Gastroesophageal sphincter (tissue), 3 donors: ENCODE data around the gene NHSL1.

ENCODE experiments used
- POLR2A ChIP-seq, 2 donors: fragments of 450-650 bp; IDR thresholded peaks; one replicate each; pipeline ENCODE4 v1.6.1; 2017; ENCODE audit warnings: antibody characterized with exemption in 2 of 2, mild to moderate bottlenecking in 2 of 2, moderate library complexity in 1 of 2
- TF ChIP-seq, protein P1 (sequence below), 4 experiments: fragments of 200-600 bp in 2 of 4; fragments of 450-650 bp in 2 of 4; sonication (generic) in 1 of 4; IDR thresholded peaks; one replicate each; pipeline ENCODE4 v1.5.1; 2017 to 2019; ENCODE audit warnings: antibody characterized with exemption in 4 of 4, mild to moderate bottlenecking in 2 of 4, moderate library complexity in 2 of 4

DNA sequence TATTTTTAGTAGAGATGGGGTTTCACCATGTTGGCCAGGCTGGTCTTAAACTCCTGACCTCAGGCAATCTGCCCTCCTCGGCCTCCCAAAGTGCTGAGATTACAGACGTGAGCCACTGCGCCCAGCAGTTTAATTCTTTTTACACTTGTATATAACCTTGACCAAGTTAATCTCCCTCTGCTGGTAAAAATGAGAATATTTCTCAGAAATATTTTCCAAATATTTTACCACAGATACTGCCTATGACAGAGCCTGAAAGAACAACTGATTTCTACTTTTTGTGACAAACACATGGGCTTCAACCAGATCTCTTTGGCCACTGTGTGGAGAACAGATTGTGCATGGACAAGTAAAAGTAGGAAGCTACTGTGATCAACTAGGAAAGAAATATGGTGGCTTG is 21.2 kb upstream of the NHSL1 start:
- TF ChIP-seq, protein P1, sequence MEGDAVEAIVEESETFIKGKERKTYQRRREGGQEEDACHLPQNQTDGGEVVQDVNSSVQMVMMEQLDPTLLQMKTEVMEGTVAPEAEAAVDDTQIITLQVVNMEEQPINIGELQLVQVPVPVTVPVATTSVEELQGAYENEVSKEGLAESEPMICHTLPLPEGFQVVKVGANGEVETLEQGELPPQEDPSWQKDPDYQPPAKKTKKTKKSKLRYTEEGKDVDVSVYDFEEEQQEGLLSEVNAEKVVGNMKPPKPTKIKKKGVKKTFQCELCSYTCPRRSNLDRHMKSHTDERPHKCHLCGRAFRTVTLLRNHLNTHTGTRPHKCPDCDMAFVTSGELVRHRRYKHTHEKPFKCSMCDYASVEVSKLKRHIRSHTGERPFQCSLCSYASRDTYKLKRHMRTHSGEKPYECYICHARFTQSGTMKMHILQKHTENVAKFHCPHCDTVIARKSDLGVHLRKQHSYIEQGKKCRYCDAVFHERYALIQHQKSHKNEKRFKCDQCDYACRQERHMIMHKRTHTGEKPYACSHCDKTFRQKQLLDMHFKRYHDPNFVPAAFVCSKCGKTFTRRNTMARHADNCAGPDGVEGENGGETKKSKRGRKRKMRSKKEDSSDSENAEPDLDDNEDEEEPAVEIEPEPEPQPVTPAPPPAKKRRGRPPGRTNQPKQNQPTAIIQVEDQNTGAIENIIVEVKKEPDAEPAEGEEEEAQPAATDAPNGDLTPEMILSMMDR (IDR thresholded peaks at IDR 0.05): peak; percentile 27 to 54 (median 50)
- TF ChIP-seq POLR2A (IDR thresholded peaks at IDR 0.05): no peak
